Cardiac fibroblast (primary cell): ENCODE results near the gene PTPRJ.
A peak's percentile ranks its signal among the peaks of the same experiment; 100 is the strongest.
"Not testable (repeated sequence)": the region's sequence is repeated elsewhere in the genome, so short reads cannot be mapped to it uniquely, and the experiment has no call there.

Source experiments
- DNase-seq, 2 donors: peaks; one replicate each; pipeline versions ENCODE4 v3.0.0 to v3.0.0-alpha.2; 2010; ENCODE audit warnings: low read depth in 2 of 2
- H3K4me3 ChIP-seq, 2 donors: replicated peaks in 1 of 2; 1 replicate in 1 of 2; 2 replicates in 1 of 2; pipeline ENCODE4 v1.5.1; 2011; ENCODE audit warnings: low read depth in 2 of 2, low read length in 2 of 2, mild to moderate bottlenecking in 2 of 2, moderate library complexity in 1 of 2
- CTCF ChIP-seq: IDR thresholded peaks from one replicate; pipeline ENCODE4 v1.5.1; 2011; ENCODE audit warnings: low read depth, mild to moderate bottlenecking, low read length, inconsistent platforms

Gene PTPRJ

GRCh38 chr11:48017831-48018527 lies 37.6 kb downstream of the PTPRJ start:
- TF ChIP-seq CTCF: no peak
- no peak for DNase-seq
- H3K4me3 ChIP-seq: no peak overlapping the region

- TF ChIP-seq CTCF: no peak
- H3K4me3 ChIP-seq: no peak overlapping the region
Measured at GRCh38 chr11:48018528-48019216, 38.3 kb downstream of the PTPRJ start.

GRCh38 chr11:48019217-48019584 lies 38.8 kb downstream of the PTPRJ start:
- no peak overlapping the region for H3K4me3 ChIP-seq
- no peak for TF ChIP-seq CTCF
- DNase-seq: peak in 1 of 2 donors; percentile 35

More at GRCh38 chr11:48018528-48019216, 38.3 kb downstream of the PTPRJ start:
- DNase-seq: no peak

- TF ChIP-seq CTCF: no peak
- no peak for DNase-seq
- H3K4me3 ChIP-seq: no peak overlapping the region
Measured at GRCh38 chr11:48019595-48019994, 39.2 kb downstream of the PTPRJ start.

- no peak for DNase-seq
- H3K4me3 ChIP-seq: no peak overlapping the region
- TF ChIP-seq CTCF: no peak
Measured at GRCh38 chr11:48020092-48020755, 39.9 kb downstream of the PTPRJ start.

- not testable (repeated sequence) for DNase-seq, H3K4me3 ChIP-seq
Measured at GRCh38 chr11:48021201-48021820, 41.0 kb downstream of the PTPRJ start.

- TF ChIP-seq CTCF: no peak
- no peak for DNase-seq
- no peak overlapping the region for H3K4me3 ChIP-seq
Measured at GRCh38 chr11:48022445-48022844, 42.1 kb downstream of the PTPRJ start.

- H3K4me3 ChIP-seq, DNase-seq: not testable (repeated sequence)
Measured at GRCh38 chr11:48023608-48024007, 43.2 kb downstream of the PTPRJ start.
